ENCODE data around the gene DACH1.
"Not testable (repeated sequence)": the region's sequence is repeated elsewhere in the genome, so short reads cannot be mapped to it uniquely, and the experiment has no call there.

The DACH1 gene

GRCh38 chr13:71865874-71866334 lies 1.1 kb downstream of the DACH1 start:
- no peak for DNase-seq (ENCODE audit: low read depth)

- no peak for DNase-seq (ENCODE audit: low read depth)
Measured at GRCh38 chr13:71864986-71865873, 1.8 kb downstream of the DACH1 start.

GRCh38 chr13:71864094-71864985 lies 2.7 kb downstream of the DACH1 start:
- no peak for DNase-seq (ENCODE audit: low read depth)

GRCh38 chr13:71863254-71863865 lies 3.6 kb downstream of the DACH1 start:
- DNase-seq (ENCODE audit: low read depth) = no peak

DNA sequence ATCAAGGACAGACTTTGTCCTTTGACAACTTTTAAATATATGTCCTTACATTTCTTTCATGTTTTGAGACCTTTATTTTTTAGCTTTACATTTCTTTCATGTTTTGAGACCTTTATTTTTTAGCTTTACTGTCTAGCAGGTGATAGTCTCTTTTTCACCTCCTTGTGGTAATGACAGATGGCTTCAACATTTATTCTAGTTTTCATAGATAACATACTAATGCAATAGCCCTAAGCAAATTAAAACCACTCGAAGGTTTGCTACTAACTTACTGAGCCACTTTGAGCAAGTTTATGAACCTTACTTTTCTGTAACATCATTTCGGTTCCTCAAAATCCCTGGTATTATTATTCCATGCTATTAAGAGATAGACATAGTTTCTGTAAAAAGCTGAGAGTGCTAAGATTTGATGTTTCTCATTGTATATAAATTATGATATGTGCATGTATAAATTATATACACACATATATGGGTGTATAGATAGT lies 4.5 kb downstream of the DACH1 start:
- DNase-seq (ENCODE audit: low read depth) = no peak

GRCh38 chr13:71861769-71862458 lies 5.1 kb downstream of the DACH1 start:
- no peak for DNase-seq (ENCODE audit: low read depth)

- DNase-seq (ENCODE audit: low read depth) = no peak
Measured at GRCh38 chr13:71860547-71861138, 6.4 kb downstream of the DACH1 start.

GRCh38 chr13:71858647-71859046 lies 8.4 kb downstream of the DACH1 start:
- no peak for DNase-seq (ENCODE audit: low read depth)

- no peak for DNase-seq (ENCODE audit: low read depth)
Measured at GRCh38 chr13:71856548-71857043, 10.4 kb downstream of the DACH1 start.

- no peak for DNase-seq (ENCODE audit: low read depth)
Measured at GRCh38 chr13:71854401-71854800, 12.6 kb downstream of the DACH1 start.

DNA sequence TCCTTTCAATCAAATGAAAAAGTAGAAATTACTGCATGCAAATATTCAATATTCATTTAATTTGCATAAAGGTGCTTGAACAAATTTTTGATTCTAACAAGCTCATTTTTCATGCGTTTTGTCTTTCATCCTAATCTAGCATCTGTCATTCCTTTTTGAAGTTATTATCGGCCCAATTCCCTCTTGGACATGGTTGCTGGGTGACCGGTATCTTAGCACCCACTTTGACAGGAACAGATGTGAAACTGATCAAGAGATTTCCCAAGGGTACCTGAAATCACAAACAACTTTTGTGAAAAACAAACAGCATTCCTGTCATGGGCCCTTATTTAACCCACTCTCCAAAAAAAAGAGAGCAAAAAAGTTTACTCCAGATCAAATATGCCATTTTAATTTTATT lies 13.3 kb downstream of the DACH1 start:
- no peak for DNase-seq (ENCODE audit: low read depth)

DNA sequence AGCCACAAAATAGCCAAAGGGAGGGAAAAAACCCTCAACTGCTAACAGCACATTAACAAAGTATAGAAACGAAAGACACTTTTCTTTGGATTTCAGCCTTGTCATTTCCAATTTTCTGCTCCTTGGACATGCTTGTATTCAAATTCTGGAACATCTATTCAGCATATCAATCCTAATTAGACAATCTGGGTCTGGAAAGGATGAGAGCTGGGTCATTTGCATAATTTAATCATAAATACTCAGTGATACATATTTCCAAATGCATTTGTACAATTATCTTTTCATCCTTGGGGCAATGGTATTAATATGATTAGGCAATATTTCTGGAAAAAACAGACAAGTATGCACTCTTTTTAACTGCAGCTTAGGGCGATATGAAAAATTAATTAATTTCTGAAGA lies 14.3 kb downstream of the DACH1 start:
- no peak for DNase-seq (ENCODE audit: low read depth)

- no peak for DNase-seq (ENCODE audit: low read depth)
Measured at GRCh38 chr13:71851498-71852409, 15.2 kb downstream of the DACH1 start.

GRCh38 chr13:71842003-71842402 lies 25.0 kb downstream of the DACH1 start:
- DNase-seq (ENCODE audit: low read depth) = no peak

- no peak for DNase-seq (ENCODE audit: low read depth)
Measured at GRCh38 chr13:71838842-71839241, 28.2 kb downstream of the DACH1 start.

GRCh38 chr13:71837582-71837981 lies 29.4 kb downstream of the DACH1 start:
- DNase-seq (ENCODE audit: low read depth) = not testable (repeated sequence)

- no peak for DNase-seq (ENCODE audit: low read depth)
Measured at GRCh38 chr13:71831716-71832115, 35.3 kb downstream of the DACH1 start.

- no peak for DNase-seq (ENCODE audit: low read depth)
Measured at GRCh38 chr13:71830736-71831135, 36.3 kb downstream of the DACH1 start.

GRCh38 chr13:71830323-71830722 lies 36.7 kb downstream of the DACH1 start:
- no peak for DNase-seq (ENCODE audit: low read depth)

- no peak for DNase-seq (ENCODE audit: low read depth)
Measured at GRCh38 chr13:71829547-71829946, 37.5 kb downstream of the DACH1 start.
